ENCODE measurements around the gene GRAMD1B.
"Not testable (repeated sequence)": the region's sequence is repeated elsewhere in the genome, so short reads cannot be mapped to it uniquely, and the experiment has no call there.

The GRAMD1B gene

GRCh38 chr11:123653483-123653826 lies 223.4 kb downstream of the GRAMD1B start:
- H3K9me3 ChIP-seq (ENCODE audit: control insufficient read depth, insufficient read depth, low read length): no peaks in the 10 kb centered on the region
- peaks cover 6% of the 10 kb centered on the region; the same call in 1 of the 2 replicates for H3K27me3 ChIP-seq (ENCODE audit: control insufficient read depth, low read length)
- H3K36me3 ChIP-seq (ENCODE audit: control insufficient read depth, low read length): no peaks in the 10 kb centered on the region
- H3K4me3 ChIP-seq (ENCODE audit: low read length): no peak overlapping the region
- no peak overlapping the region for H3K27ac ChIP-seq (ENCODE audit: low read depth, low read length)
- H3K4me2 ChIP-seq (ENCODE audit: low read length): no peak overlapping the region
- no peaks in the 10 kb centered on the region for H4K20me1 ChIP-seq (ENCODE audit: control insufficient read depth, insufficient read depth, low read depth, low read length)
- H3K4me1 ChIP-seq (ENCODE audit: control insufficient read depth, low read length): peaks cover 7% of the 10 kb centered on the region
- TF ChIP-seq, protein P1, sequence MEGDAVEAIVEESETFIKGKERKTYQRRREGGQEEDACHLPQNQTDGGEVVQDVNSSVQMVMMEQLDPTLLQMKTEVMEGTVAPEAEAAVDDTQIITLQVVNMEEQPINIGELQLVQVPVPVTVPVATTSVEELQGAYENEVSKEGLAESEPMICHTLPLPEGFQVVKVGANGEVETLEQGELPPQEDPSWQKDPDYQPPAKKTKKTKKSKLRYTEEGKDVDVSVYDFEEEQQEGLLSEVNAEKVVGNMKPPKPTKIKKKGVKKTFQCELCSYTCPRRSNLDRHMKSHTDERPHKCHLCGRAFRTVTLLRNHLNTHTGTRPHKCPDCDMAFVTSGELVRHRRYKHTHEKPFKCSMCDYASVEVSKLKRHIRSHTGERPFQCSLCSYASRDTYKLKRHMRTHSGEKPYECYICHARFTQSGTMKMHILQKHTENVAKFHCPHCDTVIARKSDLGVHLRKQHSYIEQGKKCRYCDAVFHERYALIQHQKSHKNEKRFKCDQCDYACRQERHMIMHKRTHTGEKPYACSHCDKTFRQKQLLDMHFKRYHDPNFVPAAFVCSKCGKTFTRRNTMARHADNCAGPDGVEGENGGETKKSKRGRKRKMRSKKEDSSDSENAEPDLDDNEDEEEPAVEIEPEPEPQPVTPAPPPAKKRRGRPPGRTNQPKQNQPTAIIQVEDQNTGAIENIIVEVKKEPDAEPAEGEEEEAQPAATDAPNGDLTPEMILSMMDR (IDR thresholded peaks at IDR 0.05; ENCODE audit: low read depth, low read length, poor library complexity, severe bottlenecking): no peak
- no peak for TF ChIP-seq EZH2phosphoT487 (IDR thresholded peaks at IDR 0.05; ENCODE audit: borderline replicate concordance, low read length)
- no peaks in the 10 kb centered on the region for H3K79me2 ChIP-seq (ENCODE audit: control insufficient read depth, low read length)
- H3K9me2 ChIP-seq (replicated peaks; ENCODE audit: control insufficient read depth, low read length): no peaks in the 10 kb centered on the region
- no peaks in the 10 kb centered on the region for H3F3A ChIP-seq (ENCODE audit: control insufficient read depth, insufficient read depth)

GRCh38 chr11:123653827-123654565 lies 223.9 kb downstream of the GRAMD1B start:
- Histone ChIP-seq H3K4me2 (ENCODE audit: low read length) (no peak overlapping the region), H3K9me2 (replicated peaks; ENCODE audit: control insufficient read depth, low read length) (no peaks in the 10 kb centered on the region), H3K4me1 (ENCODE audit: control insufficient read depth, low read length) (peaks cover 6% of the 10 kb centered on the region), H4K20me1 (ENCODE audit: control insufficient read depth, insufficient read depth, low read depth, low read length) (no peaks in the 10 kb centered on the region), H3K4me3 (ENCODE audit: low read length) (no peak overlapping the region), H3K9me3 (ENCODE audit: control insufficient read depth, insufficient read depth, low read length) (peaks cover 5% of the 10 kb centered on the region; the same call in 1 of the 2 replicates), H3F3A (ENCODE audit: control insufficient read depth, insufficient read depth) (no peaks in the 10 kb centered on the region), H3K36me3 (ENCODE audit: control insufficient read depth, low read length) (no peaks in the 10 kb centered on the region), H3K27me3 (ENCODE audit: control insufficient read depth, low read length) (0 out of 2 replicates have a peak, but pooled peaks cover 2% of the 10 kb centered on the region), H3K27ac (ENCODE audit: low read depth, low read length) (no peak overlapping the region), H3K79me2 (ENCODE audit: control insufficient read depth, low read length) (no peaks in the 10 kb centered on the region)
- no peak for TF ChIP-seq EZH2phosphoT487 (IDR thresholded peaks at IDR 0.05; ENCODE audit: borderline replicate concordance, low read length)
- TF ChIP-seq, protein P1 (IDR thresholded peaks at IDR 0.05; ENCODE audit: low read depth, low read length, poor library complexity, severe bottlenecking): peak; percentile 9

- H3K79me2 ChIP-seq (ENCODE audit: control insufficient read depth, low read length): no peaks in the 10 kb centered on the region
- H3K4me2 ChIP-seq (ENCODE audit: low read length): no peak within 1 kb of the TSS
- no peak within 1 kb of the TSS for H3K27ac ChIP-seq (ENCODE audit: low read depth, low read length)
- no peaks in the 10 kb centered on the region for H3F3A ChIP-seq (ENCODE audit: control insufficient read depth, insufficient read depth)
- no peaks in the 10 kb centered on the region for H4K20me1 ChIP-seq (ENCODE audit: control insufficient read depth, insufficient read depth, low read depth, low read length)
- 0 out of 2 replicates have a peak, but pooled peaks cover 2% of the 10 kb centered on the region for H3K27me3 ChIP-seq (ENCODE audit: control insufficient read depth, low read length)
- TF ChIP-seq EZH2phosphoT487 (IDR thresholded peaks at IDR 0.05; ENCODE audit: borderline replicate concordance, low read length): no peak
- H3K36me3 ChIP-seq (ENCODE audit: control insufficient read depth, low read length): peaks cover 4% of the 10 kb centered on the region
- H3K9me3 ChIP-seq (ENCODE audit: control insufficient read depth, insufficient read depth, low read length): peaks cover 11% of the 10 kb centered on the region
- peaks cover 10% of the 10 kb centered on the region for H3K4me1 ChIP-seq (ENCODE audit: control insufficient read depth, low read length)
- no peaks in the 10 kb centered on the region for H3K9me2 ChIP-seq (replicated peaks; ENCODE audit: control insufficient read depth, low read length)
- no peak within 1 kb of the TSS for H3K4me3 ChIP-seq (ENCODE audit: low read length)
Observed at GRCh38 chr11:123654566-123655081, 224.6 kb downstream of the GRAMD1B start, which contains the start of gene SCN3B. Gene SCN3B (minus strand): TSS chr11:123654624. CDS start chr11:123653801, 823 bp downstream.

GRCh38 chr11:123659311-123659710 lies 229.2 kb downstream of the GRAMD1B start:
- H4K20me1 ChIP-seq (ENCODE audit: control insufficient read depth, insufficient read depth, low read depth, low read length): no peaks in the 10 kb centered on the region
- H3K36me3 ChIP-seq (ENCODE audit: control insufficient read depth, low read length): peaks cover 10% of the 10 kb centered on the region
- peak overlapping the region; percentile 66 for H3K27ac ChIP-seq (ENCODE audit: low read depth, low read length)
- H3K9me3 ChIP-seq (ENCODE audit: control insufficient read depth, insufficient read depth, low read length): peaks cover 40% of the 10 kb centered on the region
- no peaks in the 10 kb centered on the region for H3K79me2 ChIP-seq (ENCODE audit: control insufficient read depth, low read length)
- no peaks in the 10 kb centered on the region for H3F3A ChIP-seq (ENCODE audit: control insufficient read depth, insufficient read depth)
- H3K4me3 ChIP-seq (ENCODE audit: low read length): peak overlapping the region; percentile 40
- H3K4me2 ChIP-seq (ENCODE audit: low read length): peak overlapping the region; percentile 44
- no peaks in the 10 kb centered on the region for H3K27me3 ChIP-seq (ENCODE audit: control insufficient read depth, low read length)
- H3K4me1 ChIP-seq (ENCODE audit: control insufficient read depth, low read length): peaks cover 20% of the 10 kb centered on the region
- no peak for TF ChIP-seq EZH2phosphoT487 (IDR thresholded peaks at IDR 0.05; ENCODE audit: borderline replicate concordance, low read length)
- TF ChIP-seq, protein P1 (IDR thresholded peaks at IDR 0.05; ENCODE audit: low read depth, low read length, poor library complexity, severe bottlenecking): no peak
- no peaks in the 10 kb centered on the region for H3K9me2 ChIP-seq (replicated peaks; ENCODE audit: control insufficient read depth, low read length)

DNA sequence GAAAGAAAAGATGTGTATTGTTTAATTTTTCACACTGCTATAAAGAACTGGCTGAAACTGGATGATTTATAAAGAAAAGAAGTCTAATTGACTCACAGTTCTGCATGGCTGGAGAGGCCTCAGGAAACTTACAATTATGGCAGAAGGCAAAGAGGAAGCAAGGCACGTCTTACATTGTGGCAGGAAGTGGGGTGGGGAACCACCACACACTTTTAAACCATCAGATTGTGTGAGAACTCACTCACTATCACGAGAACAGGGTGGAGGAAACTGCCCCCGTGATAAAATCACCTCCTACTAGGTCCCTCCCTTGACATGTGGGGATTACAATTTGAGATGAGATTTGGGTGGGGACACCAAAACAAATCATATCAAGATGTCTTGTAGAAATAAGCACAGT lies 229.9 kb downstream of the GRAMD1B start:
- H3K36me3 ChIP-seq (ENCODE audit: control insufficient read depth, low read length); H3K79me2 ChIP-seq (ENCODE audit: control insufficient read depth, low read length); H4K20me1 ChIP-seq (ENCODE audit: control insufficient read depth, insufficient read depth, low read depth, low read length); H3K9me2 ChIP-seq (replicated peaks; ENCODE audit: control insufficient read depth, low read length); H3F3A ChIP-seq (ENCODE audit: control insufficient read depth, insufficient read depth); H3K27me3 ChIP-seq (ENCODE audit: control insufficient read depth, low read length): not testable (repeated sequence)
- Histone ChIP-seq H3K4me2 (ENCODE audit: low read length) (peak overlapping the region; percentile 44), H3K4me1 (ENCODE audit: control insufficient read depth, low read length) (peaks cover 20% of the 10 kb centered on the region), H3K27ac (ENCODE audit: low read depth, low read length) (peak overlapping the region; percentile 66), H3K4me3 (ENCODE audit: low read length) (peak overlapping the region; percentile 40), H3K9me3 (ENCODE audit: control insufficient read depth, insufficient read depth, low read length) (peaks cover 43% of the 10 kb centered on the region)

Data from DOHH2 (cell line).